ENCODE data around the gene AMOT.

The AMOT gene

GRCh38 chrX:112735147-112735546 lies 105.5 kb downstream of the AMOT start:
- Histone ChIP-seq H4K20me1 (ENCODE audit: low read depth, low read length) (no peaks in the 10 kb centered on the region), H3K9ac (ENCODE audit: low read length) (no peak overlapping the region), H3K79me2 (ENCODE audit: insufficient read depth, low read length) (no peaks in the 10 kb centered on the region), H3F3A (ENCODE audit: insufficient read depth) (no peaks in the 10 kb centered on the region), H3K36me3 (ENCODE audit: low read length) (no peaks in the 10 kb centered on the region), H3K27me3 (ENCODE audit: low read length) (no peaks in the 10 kb centered on the region), H2AFZ (ENCODE audit: low read depth, low read length, severe bottlenecking) (no peak overlapping the region), H3K4me2 (ENCODE audit: low read depth, low read length, poor library complexity, severe bottlenecking) (no peak overlapping the region), H3K9me3 (ENCODE audit: insufficient read depth, low read length) (no peaks in the 10 kb centered on the region), H3K27ac (ENCODE audit: low read depth, low read length) (no peak overlapping the region), H3K4me3 (ENCODE audit: insufficient read depth, low read length, poor library complexity, severe bottlenecking) (no peak overlapping the region), H3K9me2 (replicated peaks; ENCODE audit: insufficient read depth, low read length) (no peaks in the 10 kb centered on the region)
- no peak for TF ChIP-seq EZH2phosphoT487 (conservative IDR thresholded peaks at IDR 0.05; ENCODE audit: low read length)
- TF ChIP-seq CTCF (IDR thresholded peaks at IDR 0.05; ENCODE audit: insufficient read depth, low read length, poor library complexity, severe bottlenecking): no peak

GRCh38 chrX:112734290-112734689 lies 106.3 kb downstream of the AMOT start:
- H3K4me2 ChIP-seq (ENCODE audit: low read depth, low read length, poor library complexity, severe bottlenecking): no peak overlapping the region
- no peaks in the 10 kb centered on the region for H3K9me3 ChIP-seq (ENCODE audit: insufficient read depth, low read length)
- H3K9me2 ChIP-seq (replicated peaks; ENCODE audit: insufficient read depth, low read length): no peaks in the 10 kb centered on the region
- no peak overlapping the region for H3K9ac ChIP-seq (ENCODE audit: low read length)
- TF ChIP-seq EZH2phosphoT487 (conservative IDR thresholded peaks at IDR 0.05; ENCODE audit: low read length) (no peak), CTCF (IDR thresholded peaks at IDR 0.05; ENCODE audit: insufficient read depth, low read length, poor library complexity, severe bottlenecking) (no peak)
- H3K79me2 ChIP-seq (ENCODE audit: insufficient read depth, low read length): no peaks in the 10 kb centered on the region
- H3K27ac ChIP-seq (ENCODE audit: low read depth, low read length): no peak overlapping the region
- no peaks in the 10 kb centered on the region for H3F3A ChIP-seq (ENCODE audit: insufficient read depth)
- H3K4me3 ChIP-seq (ENCODE audit: insufficient read depth, low read length, poor library complexity, severe bottlenecking): no peak overlapping the region
- H3K36me3 ChIP-seq (ENCODE audit: low read length): no peaks in the 10 kb centered on the region
- H2AFZ ChIP-seq (ENCODE audit: low read depth, low read length, severe bottlenecking): no peak overlapping the region
- H4K20me1 ChIP-seq (ENCODE audit: low read depth, low read length): no peaks in the 10 kb centered on the region
- H3K27me3 ChIP-seq (ENCODE audit: low read length): no peaks in the 10 kb centered on the region

- Histone ChIP-seq H3K36me3 (ENCODE audit: low read length) (no peaks in the 10 kb centered on the region), H4K20me1 (ENCODE audit: low read depth, low read length) (no peaks in the 10 kb centered on the region), H3K9ac (ENCODE audit: low read length) (no peak overlapping the region), H3F3A (ENCODE audit: insufficient read depth) (no peaks in the 10 kb centered on the region), H3K4me3 (ENCODE audit: insufficient read depth, low read length, poor library complexity, severe bottlenecking) (no peak overlapping the region), H3K79me2 (ENCODE audit: insufficient read depth, low read length) (no peaks in the 10 kb centered on the region), H3K9me3 (ENCODE audit: insufficient read depth, low read length) (no peaks in the 10 kb centered on the region), H3K27ac (ENCODE audit: low read depth, low read length) (no peak overlapping the region), H3K9me2 (replicated peaks; ENCODE audit: insufficient read depth, low read length) (no peaks in the 10 kb centered on the region), H3K27me3 (ENCODE audit: low read length) (no peaks in the 10 kb centered on the region), H2AFZ (ENCODE audit: low read depth, low read length, severe bottlenecking) (no peak overlapping the region), H3K4me2 (ENCODE audit: low read depth, low read length, poor library complexity, severe bottlenecking) (no peak overlapping the region)
- TF ChIP-seq CTCF (IDR thresholded peaks at IDR 0.05; ENCODE audit: insufficient read depth, low read length, poor library complexity, severe bottlenecking) (peak; percentile 14), EZH2phosphoT487 (conservative IDR thresholded peaks at IDR 0.05; ENCODE audit: low read length) (no peak)
Observed at GRCh38 chrX:112731793-112732192, 108.8 kb downstream of the AMOT start.

All from SU-DHL-6 (cell line).